Endothelial cell of umbilical vein (primary cell): ENCODE results near the gene NKX6-2. TPM values are rescaled to one million over a fixed set of nuclear protein-coding genes. Genes with fewer than 3 reads are reported as not detected.

ENCODE experiments used
- BruUV-seq: library from RNA; stranded (reverse); fragments of 400-500 nt; replicated peaks from 2 replicates; lab custom pipeline; 2021; lab: Mats Ljungman, UMichigan
- CTCF ChIA-PET: fragments of 300-600, 350-600 bp; sonication (Branson Sonifier 250); formaldehyde crosslinking; loops from one replicate; lab custom pipeline; 2021; ENCODE audit warnings: antibody characterized with exemption, inconsistent platforms; lab: Charles Lee
- POLR2A ChIA-PET: fragments of 300-600, 350-600 bp; sonication (Branson Sonifier 250); formaldehyde crosslinking; loops from one replicate; lab custom pipeline; 2021; ENCODE audit warnings: antibody characterized with exemption, inconsistent platforms; lab: Charles Lee
- DNase-seq: peaks from one replicate; pipeline ENCODE4 v3.0.0-alpha.2; 2011; ENCODE audit warnings: low read depth, low spot score
- FAIRE-seq: peaks from 2 replicates; lab custom pipeline; 2011; peaks lifted over from hg19 to GRCh38; lab: Jason Lieb, UNC
- H2AFZ ChIP-seq: 2 replicates; pipeline ENCODE4 v1.6.0; 2012; ENCODE audit warnings: low read depth, low read length, control low read depth, inconsistent platforms
- H3K27ac ChIP-seq: 2 replicates; pipeline ENCODE4 v1.5.1; 2011; ENCODE audit warnings: low read depth, mild to moderate bottlenecking, control low read depth, low read length, moderate library complexity; ENCODE audit not compliant: insufficient read depth
- H3K27me3 ChIP-seq, 2 experiments: 2 replicates each; pipeline versions ENCODE4 v1.6.0 to v1.6.1; 2011; ENCODE audit warnings: low read length in 2 of 2, mixed read lengths in 1 of 2; ENCODE audit not compliant: control insufficient read depth in 2 of 2, insufficient read depth in 2 of 2
- H3K36me3 ChIP-seq, 2 experiments: 2 replicates in 1 of 2; 3 replicates in 1 of 2; pipeline ENCODE4 v1.5.1; 2011; ENCODE audit warnings: low read length in 2 of 2, mild to moderate bottlenecking in 1 of 2, moderate library complexity in 1 of 2; ENCODE audit not compliant: control insufficient read depth in 2 of 2, insufficient read depth in 2 of 2; ENCODE audit errors: extremely low read depth in 1 of 2
- H3K4me1 ChIP-seq: 3 replicates; pipeline ENCODE4 v1.5.1; 2011; ENCODE audit warnings: mild to moderate bottlenecking, low read length; ENCODE audit not compliant: control insufficient read depth, insufficient read depth; ENCODE audit errors: extremely low read depth
- H3K4me2 ChIP-seq: 2 replicates; pipeline ENCODE4 v1.6.1; 2011; ENCODE audit warnings: low read length, control low read depth, mixed read lengths; ENCODE audit not compliant: insufficient read depth
- H3K4me3 ChIP-seq, 3 experiments: fragments of 200-600 bp in 1 of 3; sonication (generic), shearing (Covaris generic) in 1 of 3; replicated peaks in 1 of 3; 2 replicates each; pipeline ENCODE4 v1.5.1; 2011 to 2016; ENCODE audit warnings: control low read depth in 3 of 3, low read length in 3 of 3, mild to moderate bottlenecking in 2 of 3, inconsistent platforms in 1 of 3, low read depth in 1 of 3, moderate library complexity in 1 of 3; ENCODE audit not compliant: insufficient read depth in 1 of 3
- H3K79me2 ChIP-seq: 2 replicates; pipeline ENCODE4 v1.6.0; 2012; ENCODE audit warnings: low read length, inconsistent platforms; ENCODE audit not compliant: control insufficient read depth, insufficient read depth
- H3K9ac ChIP-seq: replicated peaks from 2 replicates; pipeline ENCODE3; 2011; ENCODE audit warnings: low read length, control low read depth; ENCODE audit not compliant: insufficient read depth; ENCODE audit errors: extremely low read depth
- H3K9me1 ChIP-seq: replicated peaks from 3 replicates; pipeline ENCODE4 v1.6.0; 2011; ENCODE audit warnings: mild to moderate bottlenecking, low read length; ENCODE audit not compliant: control insufficient read depth, insufficient read depth; ENCODE audit errors: extremely low read depth
- H3K9me3 ChIP-seq: replicated peaks from 2 replicates; pipeline ENCODE4 v1.5.1; 2012; ENCODE audit warnings: low read length, inconsistent platforms; ENCODE audit not compliant: control insufficient read depth, insufficient read depth
- H4K20me1 ChIP-seq: replicated peaks from 2 replicates; pipeline ENCODE3; 2011; ENCODE audit warnings: mild to moderate bottlenecking, low read length; ENCODE audit not compliant: control insufficient read depth, insufficient read depth; ENCODE audit errors: extremely low read depth
- EZH2 ChIP-seq: IDR thresholded peaks from 2 replicates; pipeline ENCODE4 v1.6.1; 2012; ENCODE audit warnings: borderline replicate concordance, low read depth, mild to moderate bottlenecking, moderate library complexity, low read length, inconsistent platforms; ENCODE audit not compliant: severe bottlenecking
- FOS ChIP-seq: IDR thresholded peaks from 2 replicates; pipeline ENCODE4 v1.6.1; 2011; ENCODE audit warnings: mild to moderate bottlenecking, low read length, moderate library complexity, borderline replicate concordance; ENCODE audit not compliant: insufficient read depth
- GATA2 ChIP-seq: IDR thresholded peaks from 2 replicates; pipeline ENCODE4 v1.7.0; 2011; ENCODE audit warnings: low read depth, mild to moderate bottlenecking, moderate library complexity, mixed read lengths, low read length; ENCODE audit not compliant: insufficient read length, insufficient read depth
- JUN ChIP-seq: IDR thresholded peaks from 2 replicates; pipeline ENCODE4 v1.6.1; 2011; ENCODE audit warnings: borderline replicate concordance, low read depth; ENCODE audit not compliant: insufficient read length, insufficient read depth
- MYC ChIP-seq: IDR thresholded peaks from one replicate; pipeline ENCODE4 v1.6.1; 2011; ENCODE audit warnings: mild to moderate bottlenecking, low read depth, low read length
- POLR2A ChIP-seq: IDR thresholded peaks from 2 replicates; pipeline ENCODE4 v1.6.1; 2012; ENCODE audit warnings: low read depth, mild to moderate bottlenecking, control low read depth, low read length
- POLR2AphosphoS5 ChIP-seq: IDR thresholded peaks from 2 replicates; pipeline ENCODE4 v1.6.1; 2012; ENCODE audit warnings: low read depth, mild to moderate bottlenecking, control low read depth, low read length, moderate library complexity; ENCODE audit not compliant: insufficient read depth
- dilution Hi-C: fragments of 300-500 bp; cut with MboI; formaldehyde crosslinking; loops from one replicate; pipeline ENCODE4 v1.15.0; 2019; ENCODE audit warnings: low sequenced_read_pairs; ENCODE audit not compliant: extremely low pct_ligation_motif_present
- intact Hi-C: fragments of 100-400 bp; cut with micrococcal nuclease; formaldehyde crosslinking; loops from one replicate; pipeline ENCODE4 v1.10.0; 2022
- polyA plus RNA-seq, 4 experiments: library from polyadenylated mRNA; depleted of rRNA in 3 of 4; stranded (reverse) in 3 of 4; unstranded in 1 of 4; fragments of >200 nt; gene quantifications; 2 replicates each; pipeline versions ENCODE4 v1.2.1 to v1.2.3, GENCODE V29; 2011 to 2012; ENCODE audit warnings: missing spikeins in 1 of 4
- total RNA-seq: library from RNA; stranded (reverse); gene quantifications from 2 replicates; pipeline ENCODE4 v1.2.3, GENCODE V29; 2021
- TF ChIP-seq, protein P1 (sequence below), 2 donors: IDR thresholded peaks; 1 replicate in 1 of 2; 2 replicates in 1 of 2; pipeline ENCODE4 v1.5.1; 2011; ENCODE audit warnings: low read length in 2 of 2, mild to moderate bottlenecking in 2 of 2, moderate library complexity in 2 of 2, control low read depth in 1 of 2, inconsistent platforms in 1 of 2, low read depth in 1 of 2; ENCODE audit not compliant: insufficient read depth in 1 of 2; ENCODE audit errors: extremely low read depth in 1 of 2
- TF ChIP-seq, protein P2 (sequence below): IDR thresholded peaks from 2 replicates; pipeline ENCODE4 v1.6.1; 2011; ENCODE audit not compliant: insufficient read depth, insufficient read length

NKX6-2 gene
- total and polyA plus RNA-seq, 2 donors (not counting 3 experiments of a cell fraction or from before 2014, with no cell fraction given): not detected

GRCh38 chr10:132746386-132746785 lies 39.6 kb downstream of the NKX6-2 start:
- H3K9ac ChIP-seq: no peak overlapping the region
- H3K4me1 ChIP-seq: no peaks in the 10 kb centered on the region
- no peak overlapping the region for H2AFZ ChIP-seq
- ChIA-PET CTCF (no interaction called here), POLR2A (no interaction called here)
- H3K9me1 ChIP-seq: no peaks in the 10 kb centered on the region
- FAIRE-seq: no peak
- H3K27me3 ChIP-seq: no peaks in the 10 kb centered on the region
- H3K36me3 ChIP-seq: no peaks in the 10 kb centered on the region
- H3K4me3 ChIP-seq: no peak overlapping the region
- H3K4me2 ChIP-seq: no peak overlapping the region
- H3K79me2 ChIP-seq: no peaks in the 10 kb centered on the region
- intact Hi-C loops (no loop called here), dilution Hi-C loops (no loop called here)
- no TSS peak for BruUV-seq
- no peak for DNase-seq
- no peak for TF ChIP-seq POLR2AphosphoS5
- TF ChIP-seq, protein P1, sequence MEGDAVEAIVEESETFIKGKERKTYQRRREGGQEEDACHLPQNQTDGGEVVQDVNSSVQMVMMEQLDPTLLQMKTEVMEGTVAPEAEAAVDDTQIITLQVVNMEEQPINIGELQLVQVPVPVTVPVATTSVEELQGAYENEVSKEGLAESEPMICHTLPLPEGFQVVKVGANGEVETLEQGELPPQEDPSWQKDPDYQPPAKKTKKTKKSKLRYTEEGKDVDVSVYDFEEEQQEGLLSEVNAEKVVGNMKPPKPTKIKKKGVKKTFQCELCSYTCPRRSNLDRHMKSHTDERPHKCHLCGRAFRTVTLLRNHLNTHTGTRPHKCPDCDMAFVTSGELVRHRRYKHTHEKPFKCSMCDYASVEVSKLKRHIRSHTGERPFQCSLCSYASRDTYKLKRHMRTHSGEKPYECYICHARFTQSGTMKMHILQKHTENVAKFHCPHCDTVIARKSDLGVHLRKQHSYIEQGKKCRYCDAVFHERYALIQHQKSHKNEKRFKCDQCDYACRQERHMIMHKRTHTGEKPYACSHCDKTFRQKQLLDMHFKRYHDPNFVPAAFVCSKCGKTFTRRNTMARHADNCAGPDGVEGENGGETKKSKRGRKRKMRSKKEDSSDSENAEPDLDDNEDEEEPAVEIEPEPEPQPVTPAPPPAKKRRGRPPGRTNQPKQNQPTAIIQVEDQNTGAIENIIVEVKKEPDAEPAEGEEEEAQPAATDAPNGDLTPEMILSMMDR (IDR thresholded peaks at IDR 0.05; ENCODE audit: extremely low read depth in 1 of 2, insufficient read depth in 1 of 2, low read depth in 1 of 2, low read length in 2 of 2): no peak
- TF ChIP-seq, protein P2, sequence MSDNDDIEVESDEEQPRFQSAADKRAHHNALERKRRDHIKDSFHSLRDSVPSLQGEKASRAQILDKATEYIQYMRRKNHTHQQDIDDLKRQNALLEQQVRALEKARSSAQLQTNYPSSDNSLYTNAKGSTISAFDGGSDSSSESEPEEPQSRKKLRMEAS: no peak
- no peak for TF ChIP-seq JUN
- TF ChIP-seq POLR2A: no peak
- TF ChIP-seq MYC: no peak
- TF ChIP-seq FOS: no peak
- no peak for TF ChIP-seq EZH2
- TF ChIP-seq GATA2: no peak
- no peaks in the 10 kb centered on the region for H3K9me3 ChIP-seq
- no peak overlapping the region for H3K27ac ChIP-seq
- H4K20me1 ChIP-seq: no peaks in the 10 kb centered on the region
